Trophoblast cell (in vitro differentiated cells and primary cell): ENCODE data around the gene MN1.

Experiments used
- DNase-seq, 2 donors: peaks; one replicate each; pipeline ENCODE4 v3.0.0-alpha.2; 2016
- H2AFZ ChIP-seq: 2 replicates; pipeline ENCODE4 v1.6.1; 2013; ENCODE audit warnings: low read length, moderate library complexity, mild to moderate bottlenecking; ENCODE audit not compliant: insufficient read depth, poor library complexity
- H2AK5ac ChIP-seq: 2 replicates; pipeline ENCODE4 v1.6.1; 2013; ENCODE audit warnings: mild to moderate bottlenecking, low read length
- H2BK120ac ChIP-seq: 2 replicates; pipeline ENCODE4 v1.6.1; 2013; ENCODE audit warnings: low read length, mild to moderate bottlenecking, moderate library complexity; ENCODE audit not compliant: insufficient read depth, poor library complexity
- H2BK12ac ChIP-seq: 2 replicates; pipeline ENCODE4 v1.6.1; 2013; ENCODE audit warnings: mild to moderate bottlenecking, low read length, moderate library complexity
- H2BK5ac ChIP-seq: 2 replicates; pipeline ENCODE4 v1.6.1; 2013; ENCODE audit warnings: low read length, low read depth, moderate library complexity, mild to moderate bottlenecking; ENCODE audit not compliant: poor library complexity
- H3K14ac ChIP-seq: 2 replicates; pipeline ENCODE4 v1.6.1; 2013; ENCODE audit warnings: mild to moderate bottlenecking, low read length
- H3K18ac ChIP-seq: 2 replicates; pipeline ENCODE4 v1.6.1; 2013; ENCODE audit warnings: mild to moderate bottlenecking, low read length
- H3K23ac ChIP-seq: 2 replicates; pipeline ENCODE4 v1.6.1; 2013; ENCODE audit warnings: low read length
- H3K27ac ChIP-seq: 2 replicates; pipeline ENCODE4 v1.5.1; 2013; ENCODE audit warnings: low read depth, mild to moderate bottlenecking, inconsistent platforms, low read length, moderate library complexity
- H3K27me3 ChIP-seq: 2 replicates; pipeline ENCODE4 v1.6.1; 2013; ENCODE audit warnings: inconsistent platforms, mild to moderate bottlenecking, low read length, moderate library complexity; ENCODE audit not compliant: insufficient read depth
- H3K36me3 ChIP-seq, 2 experiments: 1 replicate in 1 of 2; 2 replicates in 1 of 2; pipeline ENCODE4 v1.6.1; 2013; ENCODE audit warnings: low read length in 2 of 2, mild to moderate bottlenecking in 2 of 2, moderate library complexity in 1 of 2; ENCODE audit not compliant: insufficient read depth in 2 of 2, control insufficient read depth in 1 of 2
- H3K4ac ChIP-seq: 2 replicates; pipeline ENCODE4 v1.6.1; 2013; ENCODE audit warnings: low read depth, mild to moderate bottlenecking, low read length, moderate library complexity
- H3K4me1 ChIP-seq, 2 experiments: 1 replicate in 1 of 2; 2 replicates in 1 of 2; pipeline ENCODE4 v1.6.1; 2013; ENCODE audit warnings: low read length in 2 of 2, mild to moderate bottlenecking in 2 of 2, moderate library complexity in 1 of 2; ENCODE audit not compliant: insufficient read depth in 2 of 2, control insufficient read depth in 1 of 2
- H3K4me2 ChIP-seq: 2 replicates; pipeline ENCODE4 v1.6.1; 2013; ENCODE audit warnings: inconsistent platforms, mild to moderate bottlenecking, low read length, moderate library complexity
- H3K4me3 ChIP-seq: 2 replicates; pipeline ENCODE4 v1.5.1; 2013; ENCODE audit warnings: mild to moderate bottlenecking, low read depth, low read length, inconsistent platforms
- H3K79me1 ChIP-seq: one replicate; pipeline ENCODE4 v1.6.1; 2013; ENCODE audit warnings: low read length
- H3K79me2 ChIP-seq: 2 replicates; pipeline ENCODE4 v1.6.1; 2013; ENCODE audit warnings: low read length, mild to moderate bottlenecking; ENCODE audit not compliant: control insufficient read depth, insufficient read depth, poor library complexity
- H3K9ac ChIP-seq: 2 replicates; pipeline ENCODE4 v1.6.1; 2013; ENCODE audit warnings: mild to moderate bottlenecking, low read length
- H3K9me3 ChIP-seq: 2 replicates; pipeline ENCODE4 v1.6.1; 2013; ENCODE audit warnings: low read depth, mild to moderate bottlenecking, control low read depth, inconsistent platforms, low read length; ENCODE audit not compliant: insufficient read depth
- H4K12ac ChIP-seq: 2 replicates; pipeline ENCODE4 v1.6.1; 2013; ENCODE audit warnings: low read depth, mild to moderate bottlenecking, low read length, moderate library complexity
- H4K8ac ChIP-seq: 2 replicates; pipeline ENCODE4 v1.6.1; 2013; ENCODE audit warnings: low read depth, mild to moderate bottlenecking, low read length, moderate library complexity
- H4K91ac ChIP-seq: one replicate; pipeline ENCODE4 v1.6.1; 2013; ENCODE audit warnings: low read depth, mild to moderate bottlenecking, low read length, moderate library complexity
- WGBS: extraction: QIAGEN DNeasy Blood & Tissue Kit; methylation state at CpG from one replicate; pipeline ENCODE4 v1.1.7; 2013; ENCODE audit warnings: missing lambda C conversion rate; ENCODE audit not compliant: insufficient read length, insufficient coverage; ENCODE audit errors: extremely low coverage; 5-methylcytosine and 5-hydroxymethylcytosine counted together

Gene MN1

DNA sequence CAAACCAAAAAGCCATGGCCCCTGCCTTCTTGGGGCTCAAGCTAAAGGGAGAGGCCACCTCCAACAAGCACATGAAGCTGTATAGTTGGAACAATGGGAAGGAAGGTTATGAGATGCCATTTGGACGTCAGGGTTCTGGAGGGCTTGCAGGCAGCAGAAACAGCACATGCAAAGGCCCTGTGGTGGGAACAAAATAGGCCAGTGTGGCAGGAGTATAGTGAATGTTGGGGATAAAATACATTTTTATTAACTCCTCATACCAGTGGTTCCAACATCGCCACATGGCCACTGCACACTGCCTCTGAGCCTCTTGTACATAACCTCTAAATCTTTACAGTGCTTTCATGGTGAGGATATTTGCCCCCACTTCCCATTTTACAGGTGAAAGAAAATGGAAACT, 32.2 kb upstream of the MN1 start:
- Histone ChIP-seq H2BK120ac (no peak overlapping the region), H3K14ac (no peak overlapping the region), H3K4ac (no peak overlapping the region), H3K36me3 (no peaks in the 10 kb centered on the region), H4K8ac (no peak overlapping the region), H3K9ac (no peak overlapping the region), H3K23ac (no peak overlapping the region), H2BK12ac (no peak overlapping the region), H3K4me2 (no peak overlapping the region), H3K79me2 (no peaks in the 10 kb centered on the region), H2AK5ac (no peak overlapping the region), H4K12ac (no peak overlapping the region), H3K27ac (no peak overlapping the region), H4K91ac (no peak overlapping the region), H3K27me3 (no peaks in the 10 kb centered on the region), H2BK5ac (no peak overlapping the region), H3K9me3 (no peaks in the 10 kb centered on the region), H3K79me1 (peaks cover 4% of the 10 kb centered on the region), H3K18ac (no peak overlapping the region), H3K4me3 (no peak overlapping the region), H2AFZ (no peak overlapping the region), H3K4me1 (peaks cover 16 to 20% of the 10 kb centered on the region in 2 experiments)
- no CpG with 5 or more reads among the region's 2 CpGs for WGBS
- no peak for DNase-seq

DNA sequence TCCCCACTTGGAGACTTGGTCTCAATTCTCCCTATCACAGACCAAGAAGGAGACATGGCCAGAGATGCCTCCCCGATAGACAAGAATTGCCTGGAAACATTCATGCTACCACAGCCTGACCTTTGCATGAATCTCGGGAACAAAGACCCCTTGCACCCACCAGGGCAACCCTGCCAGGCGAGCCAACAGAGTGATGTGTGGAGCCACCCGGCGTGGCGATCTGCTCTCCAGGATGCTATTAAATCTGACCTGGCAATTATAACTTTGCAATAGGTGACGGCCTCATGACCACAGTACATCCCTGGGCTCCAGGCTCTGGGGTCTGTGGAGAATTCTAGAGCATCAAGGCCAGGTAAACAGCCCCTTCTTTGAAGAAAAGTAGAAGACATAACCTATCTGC, 31.1 kb upstream of the MN1 start:
- peaks cover 4% of the 10 kb centered on the region for H3K79me1 ChIP-seq
- H3K9me3 ChIP-seq = no peaks in the 10 kb centered on the region
- H3K18ac ChIP-seq = no peak overlapping the region
- H2AFZ ChIP-seq = no peak overlapping the region
- no peaks in the 10 kb centered on the region for H3K79me2 ChIP-seq
- H4K8ac ChIP-seq = no peak overlapping the region
- no peaks in the 10 kb centered on the region for H3K36me3 ChIP-seq
- H3K4me3 ChIP-seq = no peak overlapping the region
- H2BK120ac ChIP-seq = no peak overlapping the region
- H2BK5ac ChIP-seq = no peak overlapping the region
- H3K9ac ChIP-seq = no peak overlapping the region
- no peak overlapping the region for H3K14ac ChIP-seq
- H4K91ac ChIP-seq = no peak overlapping the region
- no peak overlapping the region for H3K4ac ChIP-seq
- H4K12ac ChIP-seq = no peak overlapping the region
- no CpG with 5 or more reads among the region's 7 CpGs for WGBS
- H3K27ac ChIP-seq = no peak overlapping the region
- no peak overlapping the region for H2AK5ac ChIP-seq
- no peak overlapping the region for H2BK12ac ChIP-seq
- H3K23ac ChIP-seq = no peak overlapping the region
- H3K4me2 ChIP-seq = no peak overlapping the region
- no peak for DNase-seq
- peaks cover 16 to 20% of the 10 kb centered on the region in 2 experiments for H3K4me1 ChIP-seq
- no peaks in the 10 kb centered on the region for H3K27me3 ChIP-seq

DNA sequence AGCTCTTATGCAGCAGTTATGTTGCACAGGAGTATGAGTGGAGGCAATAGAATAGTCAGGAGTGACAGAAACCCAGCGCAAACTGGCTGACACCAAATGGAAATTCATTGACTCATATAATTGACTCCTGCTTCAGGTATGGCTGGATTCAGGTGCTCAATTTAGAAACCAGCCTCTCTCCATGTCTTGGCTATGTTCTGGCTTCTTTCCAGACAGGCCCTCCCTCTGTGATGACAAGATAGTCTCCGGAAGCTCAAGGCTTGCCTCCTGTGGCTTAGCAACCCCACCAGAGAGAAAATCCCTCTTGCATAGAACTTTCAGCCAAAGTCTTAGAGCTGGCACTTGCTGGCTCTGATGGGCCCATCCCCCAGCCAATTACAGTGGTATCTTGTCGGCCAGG, 28.1 kb upstream of the MN1 start:
- Histone ChIP-seq H2BK12ac (no peak overlapping the region), H3K36me3 (no peaks in the 10 kb centered on the region), H4K12ac (no peak overlapping the region), H3K4me3 (no peak overlapping the region), H2AK5ac (no peak overlapping the region), H3K79me1 (no peaks in the 10 kb centered on the region), H3K23ac (no peak overlapping the region), H3K9me3 (peaks cover 3% of the 10 kb centered on the region), H3K79me2 (no peaks in the 10 kb centered on the region), H2BK120ac (no peak overlapping the region), H3K18ac (no peak overlapping the region), H4K91ac (no peak overlapping the region), H2BK5ac (no peak overlapping the region), H3K4me2 (no peak overlapping the region), H2AFZ (no peak overlapping the region), H3K4ac (no peak overlapping the region), H4K8ac (no peak overlapping the region), H3K27ac (no peak overlapping the region), H3K14ac (no peak overlapping the region), H3K27me3 (no peaks in the 10 kb centered on the region), H3K4me1 (peaks cover 3 to 4% of the 10 kb centered on the region in 2 experiments), H3K9ac (no peak overlapping the region)
- no CpG with 5 or more reads among the region's 3 CpGs for WGBS
- peak in 1 of 2 donors; percentile 6 for DNase-seq

DNA sequence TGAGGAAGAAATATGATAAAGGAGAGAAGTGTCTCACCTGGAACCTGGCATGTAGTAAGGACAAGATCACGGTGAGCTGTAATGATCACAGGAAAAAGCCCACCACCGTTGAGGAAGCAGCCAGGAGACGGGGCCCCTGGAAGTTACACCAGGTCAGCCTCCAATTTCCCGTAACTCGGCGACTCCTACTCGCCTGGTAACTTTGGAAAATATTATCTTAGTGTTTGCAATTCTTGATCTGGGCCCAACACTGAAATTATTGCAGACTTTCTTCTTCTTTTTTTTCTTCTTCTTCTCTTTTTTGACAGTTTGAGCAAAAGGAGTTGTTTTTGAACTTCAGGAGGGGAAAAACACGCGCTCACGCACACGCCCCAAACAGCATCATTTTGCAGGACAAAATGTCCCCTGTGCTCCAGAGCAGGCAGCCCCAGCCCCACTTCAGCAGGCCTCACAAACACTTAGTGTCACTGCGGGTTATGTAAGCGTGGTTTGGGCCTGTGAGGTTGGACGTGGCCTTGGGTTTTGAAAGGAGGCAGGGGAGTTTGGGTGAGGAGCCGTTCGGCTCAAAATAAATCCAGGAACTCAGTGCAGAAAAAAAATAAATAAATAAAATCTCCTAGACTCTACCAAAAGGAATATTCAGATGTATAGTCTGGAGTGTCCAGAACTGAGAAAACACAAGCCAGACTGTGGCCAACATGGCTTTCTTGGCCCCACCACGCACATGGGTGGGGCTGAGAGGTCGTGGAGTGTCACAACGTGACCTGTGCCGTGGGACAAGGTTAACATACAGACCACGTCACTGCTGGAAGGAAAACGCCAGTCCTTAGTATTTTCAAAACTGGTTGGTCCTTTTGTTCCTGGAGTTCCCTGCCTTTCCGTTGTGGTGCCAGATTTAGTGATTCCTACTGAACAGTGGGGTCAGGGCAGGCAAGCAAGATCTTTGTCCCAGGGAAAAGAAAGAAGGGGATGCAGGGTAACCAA, 26.3 kb upstream of the MN1 start:
- Histone ChIP-seq H4K12ac (no peak overlapping the region), H3K9ac (no peak overlapping the region), H3K4ac (no peak overlapping the region), H3K18ac (no peak overlapping the region), H2BK12ac (no peak overlapping the region), H3K23ac (no peak overlapping the region), H3K9me3 (peaks cover 3% of the 10 kb centered on the region), H3K36me3 (no peaks in the 10 kb centered on the region), H3K27ac (no peak overlapping the region), H3K4me2 (no peak overlapping the region), H3K4me3 (no peak overlapping the region), H3K79me1 (no peaks in the 10 kb centered on the region), H3K79me2 (no peaks in the 10 kb centered on the region), H4K91ac (no peak overlapping the region), H2AFZ (no peak overlapping the region), H2BK120ac (no peak overlapping the region), H4K8ac (no peak overlapping the region), H2BK5ac (no peak overlapping the region), H3K27me3 (no peaks in the 10 kb centered on the region), H3K14ac (no peak overlapping the region), H3K4me1 (peaks cover 2 to 4% of the 10 kb centered on the region in 2 experiments), H2AK5ac (no peak overlapping the region)
- no CpG with 5 or more reads among the region's 23 CpGs for WGBS
- no peak for DNase-seq
